ENCODE measurements around the gene ANKMY2. TPM values are rescaled to one million over a fixed set of nuclear protein-coding genes. Genes with fewer than 3 reads are reported as not detected.
"Not testable (repeated sequence)": the region's sequence is repeated elsewhere in the genome, so short reads cannot be mapped to it uniquely, and the experiment has no call there.

Gene ANKMY2
- total RNA-seq, 2 experiments from 2014 or later, result 10.3 to 15.2 TPM

- Histone ChIP-seq H2AFZ (ENCODE audit: low read length) (no peak overlapping the region), H3K9me2 (ENCODE audit: insufficient read depth, low read length) (no peaks in the 10 kb centered on the region), H3K79me2 (ENCODE audit: insufficient read depth, low read depth, low read length) (no peaks in the 10 kb centered on the region), H3K9me3 (ENCODE audit: low read length) (no peaks in the 10 kb centered on the region), H3K4me2 (ENCODE audit: low read length) (no peak overlapping the region), H3K4me3 (ENCODE audit: low read depth, low read length, poor library complexity, severe bottlenecking) (no peak overlapping the region), H4K20me1 (ENCODE audit: insufficient read depth, low read length) (no peaks in the 10 kb centered on the region), H3K27ac (ENCODE audit: low read depth, low read length, poor library complexity, severe bottlenecking) (no peak overlapping the region), H3K36me3 (ENCODE audit: insufficient read depth, low read length) (no peaks in the 10 kb centered on the region), H3K4me1 (ENCODE audit: insufficient read depth, low read length, poor library complexity, severe bottlenecking) (no peaks in the 10 kb centered on the region)
- no TSS peak for BruUV-seq (replicated peaks)
- no peak for TF ChIP-seq CTCF (conservative IDR thresholded peaks at IDR 0.05; ENCODE audit: low read length)
- TF ChIP-seq EZH2phosphoT487 (IDR thresholded peaks at IDR 0.05; ENCODE audit: borderline replicate concordance, low read depth, low read length), result no peak
- ChIA-PET CTCF (ENCODE audit: unreplicated experiment) (no interaction called here), POLR2A (interaction anchor here (0.6 to 1.8 kb wide), 3 partner anchors 9 to 56 kb away, joined by 3 to 4 read pairs (median 4); no protein-coding TSS in a partner anchor)
- no peak for DNase-seq (ENCODE audit: low spot score)
- intact Hi-C loops (cut with micrococcal nuclease; ENCODE audit: unreplicated experiment), result loop anchor here (5.0 kb wide), 1 partner anchor 314 kb away; no protein-coding TSS in a partner anchor
Observed at GRCh38 chr7:16603633-16604032, 41.9 kb downstream of the ANKMY2 start.

GRCh38 chr7:16599860-16600259 is 45.7 kb downstream of the ANKMY2 start:
- ChIA-PET CTCF (ENCODE audit: unreplicated experiment) (no interaction called here), POLR2A (interaction anchor here (0.6 kb wide), 1 partner anchor 49 kb away, joined by 4 read pairs; no protein-coding TSS in a partner anchor)
- BruUV-seq (replicated peaks), result no TSS peak
- Histone ChIP-seq H3K4me2 (ENCODE audit: low read length) (no peak overlapping the region), H3K4me1 (ENCODE audit: insufficient read depth, low read length, poor library complexity, severe bottlenecking) (no peaks in the 10 kb centered on the region), H3K36me3 (ENCODE audit: insufficient read depth, low read length) (no peaks in the 10 kb centered on the region), H3K9me2 (ENCODE audit: insufficient read depth, low read length) (no peaks in the 10 kb centered on the region), H3K9me3 (ENCODE audit: low read length) (no peaks in the 10 kb centered on the region), H3K27ac (ENCODE audit: low read depth, low read length, poor library complexity, severe bottlenecking) (no peak overlapping the region), H3K4me3 (ENCODE audit: low read depth, low read length, poor library complexity, severe bottlenecking) (no peak overlapping the region), H2AFZ (ENCODE audit: low read length) (no peak overlapping the region), H3K79me2 (ENCODE audit: insufficient read depth, low read depth, low read length) (no peaks in the 10 kb centered on the region), H4K20me1 (ENCODE audit: insufficient read depth, low read length) (no peaks in the 10 kb centered on the region)
- intact Hi-C loops (cut with micrococcal nuclease; ENCODE audit: unreplicated experiment), result loop anchor here (5.0 kb wide), 1 partner anchor 317 kb away; no protein-coding TSS in a partner anchor
- DNase-seq (ENCODE audit: low spot score), result no peak
- TF ChIP-seq EZH2phosphoT487 (IDR thresholded peaks at IDR 0.05; ENCODE audit: borderline replicate concordance, low read depth, low read length) (no peak), CTCF (conservative IDR thresholded peaks at IDR 0.05; ENCODE audit: low read length) (no peak)

DNA sequence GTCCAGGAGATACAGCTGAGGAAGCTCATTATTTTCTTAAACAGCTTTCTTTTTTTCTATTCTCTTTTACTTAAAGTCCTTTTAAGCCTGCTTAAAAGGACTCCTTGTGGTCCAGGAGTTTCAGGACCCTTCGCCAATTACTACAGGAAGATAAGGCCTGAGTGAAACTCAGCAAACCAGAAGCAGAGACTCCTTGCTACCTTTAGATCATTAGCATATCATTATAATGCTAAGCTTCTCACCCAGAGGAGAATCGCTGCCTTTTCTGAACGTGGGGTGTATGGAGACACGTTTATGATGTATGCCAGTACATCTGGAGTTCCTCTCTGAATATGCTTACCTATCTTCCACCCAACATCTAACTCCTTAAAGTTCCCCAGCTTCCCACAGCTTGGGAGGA is 47.5 kb downstream of the ANKMY2 start:
- no TSS peak for BruUV-seq (replicated peaks)
- ChIA-PET POLR2A (interaction anchor here (0.6 kb wide), 1 partner anchor 112 kb away, joined by 3 read pairs; no protein-coding TSS in a partner anchor), CTCF (ENCODE audit: unreplicated experiment) (no interaction called here)
- Histone ChIP-seq H3K4me2 (ENCODE audit: low read length) (no peak overlapping the region), H3K9me2 (ENCODE audit: insufficient read depth, low read length) (no peaks in the 10 kb centered on the region), H2AFZ (ENCODE audit: low read length) (no peak overlapping the region), H3K79me2 (ENCODE audit: insufficient read depth, low read depth, low read length) (no peaks in the 10 kb centered on the region), H4K20me1 (ENCODE audit: insufficient read depth, low read length) (no peaks in the 10 kb centered on the region), H3K4me3 (ENCODE audit: low read depth, low read length, poor library complexity, severe bottlenecking) (no peak overlapping the region), H3K27ac (ENCODE audit: low read depth, low read length, poor library complexity, severe bottlenecking) (no peak overlapping the region), H3K4me1 (ENCODE audit: insufficient read depth, low read length, poor library complexity, severe bottlenecking) (no peaks in the 10 kb centered on the region), H3K36me3 (ENCODE audit: insufficient read depth, low read length) (no peaks in the 10 kb centered on the region), H3K9me3 (ENCODE audit: low read length) (no peaks in the 10 kb centered on the region)
- no peak for TF ChIP-seq CTCF (conservative IDR thresholded peaks at IDR 0.05; ENCODE audit: low read length)
- TF ChIP-seq EZH2phosphoT487 (IDR thresholded peaks at IDR 0.05; ENCODE audit: borderline replicate concordance, low read depth, low read length), result no peak
- no peak for DNase-seq (ENCODE audit: low spot score)
- intact Hi-C loops (cut with micrococcal nuclease; ENCODE audit: unreplicated experiment), result no loop called here

DNA sequence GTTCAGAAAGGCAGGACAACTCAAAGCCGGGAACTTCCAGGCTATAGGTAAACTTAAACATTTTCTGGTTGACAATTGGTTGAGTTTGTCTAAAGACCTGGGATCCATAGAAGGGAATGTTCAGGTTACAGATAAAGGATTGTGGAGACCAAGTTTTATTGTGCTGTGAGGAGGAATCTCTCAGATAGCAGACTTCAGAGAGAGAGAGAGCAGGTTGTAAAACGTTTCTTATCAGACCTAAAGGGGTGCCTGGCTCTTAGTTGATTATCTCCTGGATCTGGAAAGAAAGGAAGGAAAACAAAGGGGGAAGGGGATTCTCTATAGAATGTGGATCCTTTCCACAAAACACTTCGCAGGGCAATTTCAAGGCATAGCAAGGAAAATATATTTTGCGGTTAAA is 50.0 kb downstream of the ANKMY2 start:
- H3K4me2 ChIP-seq (ENCODE audit: low read length); H3K4me1 ChIP-seq (ENCODE audit: insufficient read depth, low read length, poor library complexity, severe bottlenecking); H3K36me3 ChIP-seq (ENCODE audit: insufficient read depth, low read length); intact Hi-C loops (cut with micrococcal nuclease; ENCODE audit: unreplicated experiment); H3K4me3 ChIP-seq (ENCODE audit: low read depth, low read length, poor library complexity, severe bottlenecking); DNase-seq (ENCODE audit: low spot score); H4K20me1 ChIP-seq (ENCODE audit: insufficient read depth, low read length); POLR2A ChIA-PET; H3K27ac ChIP-seq (ENCODE audit: low read depth, low read length, poor library complexity, severe bottlenecking); H3K9me2 ChIP-seq (ENCODE audit: insufficient read depth, low read length); CTCF ChIA-PET (ENCODE audit: unreplicated experiment); H3K79me2 ChIP-seq (ENCODE audit: insufficient read depth, low read depth, low read length); H3K9me3 ChIP-seq (ENCODE audit: low read length); BruUV-seq (replicated peaks); H2AFZ ChIP-seq (ENCODE audit: low read length): not testable (repeated sequence)

Measured in OCI-LY7 (cell line).